HG03342 (cell line): ENCODE measurements around the gene VWC2L.

Source experiments
- ATAC-seq: cut with Tn5 transposase; IDR thresholded peaks from one replicate; pipeline ENCODE4 v1.9.1; 2021; ENCODE audit warnings: mild to moderate bottlenecking, moderate library complexity; ENCODE audit not compliant: unreplicated experiment

Gene VWC2L

DNA sequence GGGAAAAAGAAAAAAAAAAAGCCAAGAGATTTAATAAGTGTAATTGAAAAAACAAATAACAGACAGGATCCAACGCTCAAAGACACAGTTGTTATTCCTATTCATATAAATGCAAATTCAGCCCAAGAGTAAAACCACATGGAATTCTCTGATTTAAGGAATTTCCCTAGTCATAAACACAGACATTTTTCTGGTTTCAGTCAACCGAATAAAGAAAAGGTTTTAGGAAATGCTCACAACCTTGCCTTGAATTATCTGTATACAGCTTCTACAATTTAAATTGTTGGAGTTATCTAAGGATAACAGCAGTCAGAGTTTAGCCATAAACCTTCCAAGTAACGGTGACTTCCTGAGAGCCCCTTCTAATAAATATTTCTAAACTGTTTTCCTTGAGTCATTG, 122.7 kb downstream of the VWC2L start:
- no peak for ATAC-seq

DNA sequence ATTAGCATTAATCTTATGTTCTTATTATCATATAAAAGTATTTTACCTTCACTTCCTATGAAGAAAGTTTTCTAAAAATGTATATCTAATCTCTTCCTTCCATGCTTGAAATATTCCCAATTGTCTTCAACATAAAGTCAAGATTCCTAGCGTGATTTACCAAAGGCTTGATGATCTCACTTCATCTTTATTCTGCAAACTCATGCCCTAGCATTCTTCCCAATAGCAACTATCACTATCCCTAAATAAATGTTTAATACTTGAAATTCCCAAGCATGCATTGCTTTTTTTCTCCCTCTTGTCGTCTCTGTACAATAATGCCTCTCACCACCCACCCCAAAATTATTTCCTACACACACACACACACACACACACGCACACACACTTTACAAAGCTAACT, 125.8 kb downstream of the VWC2L start:
- ATAC-seq = no peak

DNA sequence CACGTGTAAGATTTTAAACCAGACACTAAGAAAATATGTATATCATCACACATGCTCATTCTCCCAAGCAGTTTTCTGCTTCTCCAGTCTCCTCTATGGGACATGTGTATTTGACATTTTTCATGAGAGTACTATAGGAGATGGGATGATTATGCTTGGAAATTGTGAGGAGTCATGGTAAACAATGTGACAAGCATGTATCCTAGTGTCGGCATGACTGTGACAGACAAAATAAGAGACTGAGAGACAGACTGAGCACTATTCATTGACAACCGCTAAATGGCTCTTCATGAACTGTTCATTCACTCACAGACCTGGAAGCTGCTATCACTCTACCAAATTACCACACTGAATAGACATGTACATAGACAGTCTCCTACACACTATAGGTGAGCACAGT, 127.1 kb downstream of the VWC2L start:
- ATAC-seq = no peak

DNA sequence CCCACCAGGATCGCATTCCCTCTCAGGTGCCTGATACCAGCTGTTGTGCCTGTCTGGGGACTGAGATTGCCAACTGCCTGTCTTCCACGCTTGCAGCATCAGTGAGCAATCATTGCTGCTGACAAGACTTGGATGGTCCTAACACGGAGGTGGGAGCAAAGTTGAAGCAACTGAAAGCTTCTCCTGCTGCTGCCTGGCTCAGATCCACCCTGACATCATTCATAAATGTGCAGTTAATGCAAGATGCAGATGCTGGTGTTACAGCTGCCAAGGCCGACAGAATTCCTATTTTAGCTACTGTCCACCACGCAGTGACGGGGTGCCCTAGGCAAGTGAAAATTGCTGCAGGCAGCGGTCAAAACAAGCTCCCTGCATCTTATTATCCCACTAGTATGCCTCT, 131.4 kb downstream of the VWC2L start:
- no peak for ATAC-seq

DNA sequence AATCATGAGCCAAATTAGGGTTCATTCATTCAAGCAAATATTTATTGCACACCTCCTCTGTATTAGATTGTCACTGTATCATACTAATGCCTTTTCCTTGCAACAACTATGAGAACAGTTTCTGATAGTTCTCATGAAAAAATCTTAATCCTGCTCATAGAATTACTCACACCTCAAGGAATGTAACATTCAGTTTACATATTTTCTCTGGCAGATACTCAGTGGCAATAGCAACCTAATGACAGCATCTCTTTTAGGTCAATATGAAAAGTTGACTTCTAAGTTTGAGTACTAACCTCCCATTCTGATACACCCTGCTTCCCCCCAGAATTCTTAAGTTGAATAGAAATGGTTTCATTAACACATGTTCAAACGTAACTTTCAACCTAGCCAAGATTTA, 132.0 kb downstream of the VWC2L start:
- no peak for ATAC-seq

DNA sequence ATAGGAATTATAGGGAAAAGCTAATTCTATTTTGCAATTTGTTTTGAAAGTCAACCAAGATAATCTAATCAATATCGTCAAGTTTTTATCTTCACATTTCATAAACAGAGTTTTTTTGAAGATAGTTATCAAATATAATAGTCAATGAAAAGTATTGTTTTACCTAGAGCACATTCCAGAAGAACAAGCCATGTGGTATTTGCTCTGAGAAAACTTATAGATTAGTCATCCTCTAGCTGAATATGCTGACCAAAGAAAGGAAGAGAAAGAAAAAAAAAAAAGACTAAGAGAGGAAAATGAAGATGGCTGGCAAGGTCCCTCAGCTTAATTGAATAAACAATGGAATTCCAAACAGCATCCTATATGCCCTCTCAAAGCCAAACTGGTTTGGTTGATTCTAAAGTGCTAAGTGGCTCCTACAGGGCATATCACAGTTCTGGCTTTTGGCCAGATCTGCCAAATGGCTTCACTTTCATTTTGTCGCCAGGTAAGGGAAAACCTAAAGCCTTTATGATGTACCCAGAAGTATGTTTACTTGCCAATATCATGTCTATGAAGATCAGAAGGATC, 132.6 kb downstream of the VWC2L start:
- no peak for ATAC-seq

DNA sequence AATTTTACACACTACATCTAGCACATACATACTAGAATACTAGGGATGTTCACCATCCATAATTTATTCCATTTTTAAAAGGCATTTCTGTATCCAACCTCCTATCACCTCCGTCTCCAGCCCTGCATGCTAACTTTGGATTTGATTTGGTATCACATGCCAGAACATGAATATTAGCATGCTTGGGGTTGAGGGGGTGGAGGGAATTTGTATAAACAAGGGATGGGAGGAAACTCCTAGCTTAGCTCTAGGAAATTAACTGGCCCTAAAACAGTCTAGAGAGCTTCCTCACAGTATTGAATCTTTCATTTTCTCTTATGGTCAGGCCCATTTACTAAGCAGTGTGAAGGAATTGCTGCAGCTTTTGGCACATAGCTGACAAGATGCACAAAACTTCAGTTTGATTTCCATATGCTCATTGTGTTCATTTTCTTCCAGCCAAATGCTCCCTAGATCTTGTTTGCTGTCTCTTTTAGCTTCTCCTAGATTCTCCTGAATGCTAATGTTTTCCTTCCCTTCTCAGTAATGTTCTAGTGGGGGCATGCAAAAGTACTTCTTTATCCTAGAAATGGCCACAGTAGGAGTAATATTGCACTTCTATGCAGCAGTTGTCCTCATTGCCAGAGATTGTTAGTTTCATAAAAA, 135.2 kb downstream of the VWC2L start:
- no peak for ATAC-seq

DNA sequence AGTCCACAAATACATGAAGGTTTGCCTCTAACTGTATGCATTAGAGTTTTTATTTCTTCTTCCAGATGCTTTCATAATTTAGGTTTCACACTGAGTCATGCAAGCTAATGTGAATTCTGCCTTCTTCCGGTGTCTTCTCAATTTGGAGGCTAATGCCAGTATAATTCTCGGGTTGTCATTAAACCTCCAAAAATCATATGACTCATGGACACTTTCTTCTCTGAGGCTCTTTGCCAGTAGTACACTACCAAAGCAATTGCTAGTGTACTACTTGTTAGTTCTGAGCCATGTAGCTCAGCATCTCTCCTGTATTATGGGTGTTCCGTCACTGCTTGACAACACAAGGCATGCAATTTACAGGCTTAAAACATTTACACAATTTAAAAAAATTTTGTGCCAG, 137.1 kb downstream of the VWC2L start:
- no peak for ATAC-seq

DNA sequence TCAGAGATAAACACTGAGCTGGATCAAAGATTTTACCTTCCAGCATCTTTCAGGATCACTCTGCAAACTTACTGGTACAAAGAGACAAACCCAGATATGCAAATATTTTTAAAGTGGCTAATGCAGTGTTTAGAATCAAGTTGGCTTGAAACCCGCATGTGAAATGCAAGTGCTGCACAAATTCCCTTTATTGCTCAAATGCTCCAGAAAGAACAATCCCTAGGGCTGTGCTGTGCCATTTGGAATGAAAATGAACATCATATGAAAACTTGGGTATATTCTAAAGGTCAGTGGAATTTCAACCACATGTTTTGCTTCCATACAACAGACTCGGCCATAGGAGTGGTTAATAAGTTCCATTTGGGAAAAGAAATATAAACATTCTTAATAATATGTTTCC, 139.1 kb downstream of the VWC2L start:
- no peak for ATAC-seq

DNA sequence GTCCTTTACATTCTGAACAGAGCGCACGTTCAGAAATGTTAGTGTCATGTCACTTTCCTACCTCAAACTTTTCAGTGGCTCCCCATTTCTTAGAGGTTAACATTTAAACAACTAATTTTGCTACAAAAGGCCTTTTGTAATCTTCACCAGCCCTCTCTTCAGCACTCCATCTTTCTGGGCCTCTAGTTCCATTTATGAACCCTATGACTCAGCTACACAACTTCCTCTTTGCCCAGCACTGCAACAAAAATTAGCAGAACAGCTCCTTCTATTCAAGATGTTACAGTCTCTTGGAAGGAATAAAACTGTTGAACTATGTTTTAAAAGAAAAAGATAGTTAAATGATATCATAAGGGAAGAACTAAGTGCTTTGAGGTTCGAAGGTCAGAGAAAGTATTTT, 139.9 kb downstream of the VWC2L start:
- ATAC-seq = no peak

DNA sequence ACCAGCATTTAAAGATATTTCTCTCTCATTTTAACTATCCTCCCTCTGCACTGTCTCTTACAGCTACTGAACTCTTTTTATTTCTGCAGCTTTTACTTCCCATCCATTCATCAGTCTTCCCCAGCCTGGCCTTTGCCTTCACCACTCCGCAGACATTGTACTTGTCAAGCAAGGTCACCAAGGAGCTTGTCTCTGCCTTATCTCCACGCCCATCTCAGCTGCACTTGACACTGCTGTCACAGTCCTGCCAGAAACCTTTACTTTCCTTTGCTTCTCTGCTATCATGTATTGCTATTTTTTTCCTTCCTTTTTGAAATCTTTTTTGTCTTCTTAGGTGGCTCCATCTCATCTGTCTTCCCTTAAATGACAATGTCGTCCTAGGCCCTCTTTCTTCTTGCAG, 147.0 kb downstream of the VWC2L start:
- no peak for ATAC-seq

DNA sequence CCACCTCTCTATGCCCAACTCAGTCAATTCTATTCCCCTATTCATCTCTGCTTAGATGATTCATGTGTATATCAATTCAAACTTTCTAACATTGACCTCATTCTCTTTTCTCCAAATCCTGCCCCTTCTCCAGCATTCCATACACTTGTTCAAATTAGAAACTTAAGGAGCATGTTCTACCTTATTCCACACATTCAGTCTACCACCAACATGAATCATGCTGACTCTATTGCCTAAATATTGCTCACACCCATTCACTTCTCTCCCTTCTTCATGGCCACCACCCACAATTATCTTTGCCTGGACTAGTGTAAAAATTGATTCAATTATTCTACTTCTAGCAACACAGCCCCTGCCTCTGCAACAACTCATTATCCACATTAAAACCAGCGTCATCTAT, 147.5 kb downstream of the VWC2L start:
- no peak for ATAC-seq

DNA sequence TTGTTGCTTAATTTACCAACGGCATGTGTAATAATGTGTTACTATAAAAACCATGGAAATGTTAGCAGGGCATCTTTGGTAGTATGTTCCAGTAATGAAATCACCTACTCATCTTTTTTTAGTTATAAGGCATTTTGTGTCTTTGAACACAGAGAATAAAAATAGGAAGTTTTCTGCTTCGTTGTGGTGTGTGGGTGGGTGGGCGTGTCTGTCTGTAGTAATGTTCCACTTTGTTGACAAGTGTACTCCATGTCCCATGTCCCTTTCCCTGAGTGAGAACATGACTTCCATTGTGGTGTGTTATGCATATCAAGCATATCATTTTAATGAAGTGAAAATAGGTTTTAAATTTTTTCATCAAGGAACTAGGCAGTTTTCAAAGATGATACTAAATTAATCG, 149.3 kb downstream of the VWC2L start:
- ATAC-seq = no peak

DNA sequence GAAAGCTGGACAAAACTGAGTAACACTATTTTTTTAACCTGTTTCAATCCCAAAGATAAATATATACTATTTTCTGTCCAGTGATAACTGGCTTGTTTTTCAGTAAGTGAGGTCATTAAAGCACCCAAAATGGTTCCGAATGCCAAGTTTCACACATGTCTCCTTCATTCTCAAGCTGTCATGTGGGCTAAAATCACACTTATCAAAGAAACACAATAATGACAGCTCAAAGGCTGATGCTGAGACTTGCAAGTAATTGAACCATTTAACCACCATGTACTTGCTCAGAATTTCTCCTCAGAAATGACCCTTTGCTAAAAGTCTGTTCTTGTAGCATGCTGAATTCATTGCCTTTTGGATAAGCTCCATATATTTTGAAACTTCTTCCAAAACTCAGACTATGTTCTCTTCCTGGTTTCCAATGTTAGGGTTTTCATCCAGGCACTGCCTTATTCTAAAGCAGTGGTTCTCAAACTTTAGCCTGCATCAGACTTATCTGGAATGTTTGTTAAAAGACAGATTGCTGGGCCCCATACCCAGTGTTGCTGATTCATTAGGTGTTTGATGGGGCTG, 149.8 kb downstream of the VWC2L start:
- no peak for ATAC-seq

DNA sequence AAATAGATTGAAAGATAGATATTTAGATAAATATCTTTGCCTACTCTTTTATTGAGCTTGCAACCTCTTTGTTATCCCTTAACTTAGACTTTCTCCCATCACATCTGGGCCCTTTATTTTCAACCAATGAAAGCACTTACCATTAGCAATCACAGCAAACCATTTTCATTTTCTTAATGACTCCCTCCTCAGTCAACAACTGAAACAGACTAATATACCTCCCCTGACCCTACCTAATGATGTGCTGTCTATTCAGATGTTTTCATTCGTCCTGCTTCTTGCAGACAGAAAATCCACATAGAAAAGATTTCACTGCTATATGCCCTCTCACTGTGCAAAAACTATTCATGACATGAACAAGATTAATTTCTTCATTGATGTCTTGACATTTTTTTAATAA, 154.4 kb downstream of the VWC2L start:
- ATAC-seq = no peak

DNA sequence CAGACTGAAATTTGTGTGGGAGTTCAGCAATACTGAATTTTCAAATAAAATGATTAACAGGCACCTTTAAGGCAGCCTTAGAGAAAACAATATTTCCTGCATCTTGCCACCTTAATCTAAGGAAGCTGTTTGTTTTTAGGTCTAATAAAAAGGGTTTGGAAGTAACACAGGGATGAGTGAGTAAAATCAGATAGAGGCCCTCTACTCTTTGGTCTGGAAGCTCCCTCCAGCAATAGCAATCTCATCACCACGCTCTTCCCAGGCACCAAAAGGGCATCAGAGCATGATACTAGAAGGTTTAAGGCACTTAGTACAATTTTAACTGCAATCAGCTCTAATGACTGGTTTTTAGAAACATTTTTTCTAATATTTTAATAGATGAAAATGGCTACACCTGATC, 155.6 kb downstream of the VWC2L start:
- ATAC-seq = no peak

DNA sequence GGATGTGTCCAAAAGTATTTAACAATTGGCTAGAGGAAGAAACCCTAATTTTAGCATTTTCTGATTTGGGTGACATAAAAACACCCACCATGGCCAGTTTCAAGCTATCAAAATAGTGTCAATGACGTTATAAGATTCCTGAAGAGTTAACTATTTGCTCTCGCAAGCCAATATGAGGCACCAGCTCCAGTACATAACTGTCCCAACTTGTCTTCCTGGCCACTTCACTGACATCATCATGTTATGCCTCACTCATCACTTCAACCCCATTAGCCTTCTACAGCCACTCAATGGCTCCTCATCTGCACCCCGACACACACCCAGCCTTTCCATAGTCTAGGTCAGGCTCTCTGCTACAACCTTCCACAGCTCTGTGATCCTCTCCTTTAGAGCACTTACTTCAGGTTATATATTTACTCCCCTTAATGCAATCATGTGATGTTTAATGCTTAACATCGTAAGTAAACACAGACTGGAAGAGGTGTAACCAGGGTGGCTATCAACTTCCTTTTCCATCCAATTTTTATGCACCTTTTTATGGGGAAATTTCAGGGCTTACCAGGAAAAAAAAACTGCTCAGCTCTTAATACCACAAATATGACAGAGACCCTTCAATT, 158.7 kb downstream of the VWC2L start:
- no peak for ATAC-seq

DNA sequence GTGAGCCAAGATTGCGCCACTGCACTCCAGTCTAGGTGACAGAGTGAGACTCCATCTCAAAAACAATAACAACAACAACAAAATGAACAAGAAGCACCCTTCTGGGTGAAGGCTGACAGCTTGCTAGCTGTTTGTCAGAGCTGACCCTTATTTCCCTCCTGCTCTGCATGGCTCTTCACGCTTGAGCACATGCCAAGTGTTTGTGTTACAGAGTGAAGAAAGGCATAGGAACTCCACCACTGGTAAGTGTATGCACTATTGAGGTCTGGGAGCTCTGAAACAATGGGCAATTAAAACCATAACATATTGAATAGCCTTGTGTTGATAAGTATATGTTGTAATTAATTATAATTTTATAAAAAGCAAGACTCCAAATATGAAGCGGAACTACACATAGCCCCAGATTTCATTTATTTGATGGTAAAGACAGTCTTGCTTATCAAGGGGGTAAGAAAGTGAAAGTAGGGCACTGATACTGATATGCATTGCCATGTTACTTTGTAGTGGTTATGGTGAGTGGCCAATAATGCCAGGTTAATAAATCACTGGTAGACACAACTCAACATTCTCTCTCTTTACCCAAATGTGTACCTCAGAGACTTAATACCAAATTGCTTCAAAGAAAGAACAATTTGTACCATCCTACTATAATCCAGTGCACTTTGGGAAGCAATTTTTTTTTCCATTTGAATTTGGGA, 163.4 kb downstream of the VWC2L start:
- ATAC-seq = no peak

DNA sequence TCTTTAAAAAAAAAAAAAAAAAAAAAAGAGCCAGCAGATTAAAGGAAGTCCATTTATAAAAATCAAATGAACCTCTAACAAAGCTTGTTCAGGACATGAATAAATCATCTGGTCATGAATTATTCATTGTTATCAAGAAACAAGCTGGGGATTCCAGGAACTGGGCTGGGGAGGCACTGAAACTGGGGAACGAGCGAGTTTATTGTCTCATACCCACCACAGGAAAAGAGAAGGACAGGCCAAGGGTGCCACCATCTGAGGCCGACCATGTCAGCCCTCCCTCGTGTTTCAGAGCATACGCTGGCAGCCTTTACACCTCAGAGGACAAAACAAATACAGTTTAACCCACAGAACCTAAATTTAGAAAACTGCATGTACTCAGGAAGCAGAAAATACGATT, 164.2 kb downstream of the VWC2L start:
- ATAC-seq = no peak

DNA sequence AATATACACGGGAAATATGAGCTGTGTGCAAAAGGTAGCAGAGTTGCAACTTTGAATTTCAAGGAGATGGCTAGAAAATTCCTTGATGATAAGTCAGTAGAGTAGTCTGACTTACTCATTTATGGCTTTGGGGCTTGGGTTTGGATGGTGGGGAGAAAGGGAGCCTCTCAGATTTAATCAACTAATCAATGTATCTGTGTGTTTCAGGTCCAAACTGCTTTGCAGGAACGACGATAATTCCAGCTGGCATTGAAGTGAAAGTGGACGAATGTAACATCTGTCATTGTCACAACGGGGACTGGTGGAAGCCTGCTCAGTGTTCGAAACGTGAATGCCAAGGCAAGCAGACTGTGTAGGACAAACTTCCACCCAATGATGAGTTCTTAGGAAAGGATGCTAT, 164.6 kb downstream of the VWC2L start:
- no peak for ATAC-seq

DNA sequence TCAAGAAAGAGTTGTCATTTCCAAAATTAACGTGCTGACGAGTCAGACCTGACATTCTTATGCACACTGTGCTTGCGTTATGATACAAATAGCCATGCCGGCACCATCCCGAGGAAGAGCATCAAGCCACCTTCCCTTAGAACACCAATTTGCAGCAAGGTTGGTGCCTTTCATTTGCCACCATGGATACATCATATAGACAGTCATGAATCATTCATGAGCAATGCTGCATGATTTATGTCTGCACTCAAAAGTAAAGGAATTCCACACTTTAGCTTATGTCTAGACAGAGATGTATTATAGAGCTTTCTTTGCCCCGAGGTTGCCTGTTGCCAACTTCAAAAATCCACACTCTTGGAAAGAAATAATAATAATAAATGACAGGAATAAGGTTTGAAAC, 166.9 kb downstream of the VWC2L start:
- no peak for ATAC-seq

DNA sequence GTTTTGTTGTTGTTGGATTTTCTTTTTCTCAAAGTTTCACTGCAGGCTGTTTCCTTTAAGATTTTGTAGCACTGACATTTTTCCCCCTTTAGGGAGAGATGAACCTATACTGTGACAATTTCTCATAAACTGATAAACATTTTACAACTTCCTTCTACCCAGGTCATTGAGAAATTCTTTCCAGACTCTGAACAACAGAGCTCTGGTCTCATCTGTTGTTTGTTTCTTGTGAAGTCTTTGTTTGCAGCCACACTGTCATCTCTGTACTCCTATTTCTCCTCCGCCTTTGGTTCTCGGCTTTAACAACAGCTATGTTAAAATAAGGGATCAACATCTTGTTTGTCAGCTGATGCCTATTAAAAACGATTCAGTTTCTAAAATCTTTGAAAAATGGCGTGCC, 167.6 kb downstream of the VWC2L start:
- ATAC-seq = no peak
